Panc1 (cell line): ENCODE data around the gene COL6A5. TPM values are rescaled to one million over a fixed set of nuclear protein-coding genes. Genes with fewer than 3 reads are reported as not detected.

Experiments used
- ATAC-seq: fragments of 200-7000 bp; cut with Tn5 transposase; 2 replicates; pipeline ENCODE4 v1.9.1; 2020; ENCODE audit warnings: mild to moderate bottlenecking, moderate library complexity
- BruUV-seq: library from RNA; stranded (reverse); fragments of 400-500 nt; replicated peaks from 2 replicates; lab custom pipeline; 2021; lab: Mats Ljungman, UMichigan
- CTCF ChIA-PET: fragments of 300-600 bp; sonication (Branson Sonifier 250); formaldehyde crosslinking; loops from one replicate; lab custom pipeline; 2022; ENCODE audit warnings: antibody characterized with exemption; lab: Charles Lee
- POLR2A ChIA-PET: fragments of 300-600 bp; sonication (Branson Sonifier 250); formaldehyde crosslinking; loops from one replicate; lab custom pipeline; 2022; ENCODE audit warnings: antibody characterized with exemption; lab: Charles Lee
- DNase-seq: peaks from one replicate; pipeline ENCODE4 v3.0.0-alpha.2; 2010; ENCODE audit warnings: low read depth, low spot score
- H3K27ac ChIP-seq: 2 replicates; pipeline ENCODE4 v1.5.1; 2011; ENCODE audit warnings: mild to moderate bottlenecking, low read length, inconsistent platforms
- H3K27me3 ChIP-seq: fragments of 200-500 bp; sonication (Bioruptor generic); 2 replicates; pipeline ENCODE4 v1.6.0; 2014; ENCODE audit warnings: low read length, inconsistent platforms; ENCODE audit not compliant: control insufficient read depth, insufficient read depth
- H3K36me3 ChIP-seq: fragments of 200-500 bp; sonication (Bioruptor generic); 2 replicates; pipeline ENCODE4 v1.5.1; 2014; ENCODE audit warnings: inconsistent platforms, mild to moderate bottlenecking, low read length, moderate library complexity; ENCODE audit not compliant: control insufficient read depth, insufficient read depth
- H3K4me1 ChIP-seq: 2 replicates; pipeline ENCODE4 v1.5.1; 2011; ENCODE audit warnings: inconsistent platforms, mild to moderate bottlenecking, low read length, moderate library complexity; ENCODE audit not compliant: control insufficient read depth, insufficient read depth
- H3K4me3 ChIP-seq, 2 experiments: 2 replicates each; pipeline ENCODE4 v1.5.1; 2011 to 2012; ENCODE audit warnings: low read depth in 2 of 2, low read length in 2 of 2, mild to moderate bottlenecking in 2 of 2, inconsistent platforms in 1 of 2, moderate library complexity in 1 of 2
- H3K9me3 ChIP-seq: fragments of 200-500 bp; sonication (Bioruptor generic); 2 replicates; pipeline ENCODE4 v1.5.1; 2014; ENCODE audit warnings: low read depth, mild to moderate bottlenecking, inconsistent platforms, low read length, moderate library complexity; ENCODE audit not compliant: control insufficient read depth, insufficient read depth
- CTCF ChIP-seq: fragments of 450-650 bp; IDR thresholded peaks from 2 replicates; pipeline ENCODE4 v1.5.1; 2017; ENCODE audit warnings: mild to moderate bottlenecking
- POLR2AphosphoS5 ChIP-seq: IDR thresholded peaks from 2 replicates; pipeline ENCODE4 v1.6.1; 2012; ENCODE audit warnings: mild to moderate bottlenecking, low read depth, low read length, moderate library complexity
- REST ChIP-seq, 2 experiments: IDR thresholded peaks; 2 replicates each; pipeline ENCODE4 v1.6.1; 2011 to 2012; ENCODE audit warnings: low read depth in 2 of 2, control low read depth in 1 of 2, low read length in 1 of 2, mild to moderate bottlenecking in 1 of 2, moderate library complexity in 1 of 2; ENCODE audit not compliant: insufficient read depth in 1 of 2
- SIN3A ChIP-seq: IDR thresholded peaks from 2 replicates; pipeline ENCODE4 v1.6.1; 2012; ENCODE audit warnings: low read depth, mild to moderate bottlenecking, low read length, moderate library complexity, borderline replicate concordance; ENCODE audit not compliant: insufficient read depth
- TCF7L2 ChIP-seq: IDR thresholded peaks from 2 replicates; pipeline ENCODE4 v1.6.1; 2011; ENCODE audit warnings: mild to moderate bottlenecking, low read depth, low read length, inconsistent platforms
- in situ Hi-C: cut with HindIII; loops from 2 replicates; pipeline ENCODE4 v1.10.0; 2016; ENCODE audit warnings: low sequenced_read_pairs, low pct_unique_long_range_greater_than_20kb
- intact Hi-C: fragments of 100-400 bp; cut with micrococcal nuclease; formaldehyde crosslinking; loops from one replicate; pipeline ENCODE4 v1.10.0; 2022; ENCODE audit not compliant: unreplicated experiment
- total RNA-seq: library from RNA; stranded (reverse); gene quantifications from one replicate; pipeline ENCODE4 v1.2.1, GENCODE V29; 2021; ENCODE audit not compliant: unreplicated experiment

Gene COL6A5
- total RNA-seq, 1 experiment from 2014 or later: not detected

GRCh38 chr3:130386604-130387263, 41.3 kb downstream of the COL6A5 start:
- ATAC-seq: 0 out of 2 replicates have a peak, but pooled peaks have one; percentile 34
- H3K27me3 ChIP-seq: no peaks in the 10 kb centered on the region
- H3K27ac ChIP-seq: no peak overlapping the region
- H3K9me3 ChIP-seq: no peaks in the 10 kb centered on the region
- no TSS peak for BruUV-seq
- no peak for DNase-seq
- H3K4me3 ChIP-seq: no peak overlapping the region
- no peak for TF ChIP-seq TCF7L2
- TF ChIP-seq POLR2AphosphoS5: no peak
- no peak for TF ChIP-seq REST (IDR thresholded peaks at IDR 0.05; ENCODE audit: insufficient read depth in 1 of 2, low read depth in 2 of 2, low read length in 1 of 2)
- TF ChIP-seq CTCF: no peak
- no peak for TF ChIP-seq SIN3A
- H3K4me1 ChIP-seq: no peaks in the 10 kb centered on the region
- H3K36me3 ChIP-seq: no peaks in the 10 kb centered on the region; the same call in 1 of the 2 replicates
- in situ Hi-C loops: no loop called here
- intact Hi-C loops: no loop called here
- ChIA-PET CTCF (no interaction called here), POLR2A (no interaction called here)

GRCh38 chr3:130389743-130390478, 44.4 kb downstream of the COL6A5 start:
- H3K9me3 ChIP-seq: no peaks in the 10 kb centered on the region
- no TSS peak for BruUV-seq
- no peak overlapping the region for H3K27ac ChIP-seq
- no peak for TF ChIP-seq CTCF
- no peak for TF ChIP-seq REST (IDR thresholded peaks at IDR 0.05; ENCODE audit: insufficient read depth in 1 of 2, low read depth in 2 of 2, low read length in 1 of 2)
- no peak for TF ChIP-seq TCF7L2
- TF ChIP-seq POLR2AphosphoS5: no peak
- H3K27me3 ChIP-seq: peaks cover 1% of the 10 kb centered on the region; the same call in 1 of the 2 replicates
- DNase-seq (no peak), ATAC-seq (no peak)
- no peaks in the 10 kb centered on the region for H3K4me1 ChIP-seq
- ChIA-PET POLR2A (no interaction called here), CTCF (no interaction called here)
- H3K36me3 ChIP-seq: no peaks in the 10 kb centered on the region; the same call in 1 of the 2 replicates
- no peak overlapping the region for H3K4me3 ChIP-seq
- in situ Hi-C loops (no loop called here), intact Hi-C loops (no loop called here)
